ENCODE results near the gene SLC46A2.

SLC46A2 gene

GRCh38 chr9:112884721-112885120 is 6.0 kb downstream of the SLC46A2 start:
- no peak for DNase-seq

GRCh38 chr9:112884101-112884500 is 6.6 kb downstream of the SLC46A2 start:
- DNase-seq, result no peak

- DNase-seq, result no peak
These were observed 9.3 kb downstream of the SLC46A2 start for GRCh38 chr9:112881331-112881730.

GRCh38 chr9:112880650-112881049 is 10.0 kb downstream of the SLC46A2 start:
- DNase-seq, result no peak

GRCh38 chr9:112878752-112879151 is 11.9 kb downstream of the SLC46A2 start:
- no peak for DNase-seq

GRCh38 chr9:112873773-112874405 is 16.8 kb downstream of the SLC46A2 start:
- no peak for DNase-seq

GRCh38 chr9:112872019-112872418 is 18.7 kb downstream of the SLC46A2 start:
- no peak for DNase-seq

- no peak for DNase-seq
These were observed 20.1 kb downstream of the SLC46A2 start for GRCh38 chr9:112870556-112870955.

GRCh38 chr9:112869917-112870316 is 20.8 kb downstream of the SLC46A2 start:
- no peak for DNase-seq

- DNase-seq, result no peak
These were observed 21.6 kb downstream of the SLC46A2 start for GRCh38 chr9:112869041-112869529.

- no peak for DNase-seq
These were observed 22.2 kb downstream of the SLC46A2 start for GRCh38 chr9:112868461-112868860.

- peak in 1 of 2 donors; percentile 19 for DNase-seq
These were observed 23.2 kb downstream of the SLC46A2 start for GRCh38 chr9:112867275-112867991.

- no peak for DNase-seq
These were observed 23.9 kb downstream of the SLC46A2 start for GRCh38 chr9:112866662-112867274.

GRCh38 chr9:112864982-112865381 is 25.7 kb downstream of the SLC46A2 start:
- no peak for DNase-seq

GRCh38 chr9:112864403-112864802 is 26.3 kb downstream of the SLC46A2 start:
- DNase-seq, result no peak

- no peak for DNase-seq
These were observed 26.9 kb downstream of the SLC46A2 start for GRCh38 chr9:112863746-112864145.

- DNase-seq, result no peak
These were observed 27.5 kb downstream of the SLC46A2 start for GRCh38 chr9:112863214-112863613.

- no peak for DNase-seq
These were observed 28.8 kb downstream of the SLC46A2 start for GRCh38 chr9:112861638-112862555.

- DNase-seq, result no peak
These were observed 29.5 kb downstream of the SLC46A2 start for GRCh38 chr9:112861155-112861554.

- no peak for DNase-seq
These were observed 30.2 kb downstream of the SLC46A2 start for GRCh38 chr9:112860451-112860850.

- no peak for DNase-seq
These were observed 32.0 kb downstream of the SLC46A2 start for GRCh38 chr9:112858625-112859147.

GRCh38 chr9:112858005-112858404 is 32.7 kb downstream of the SLC46A2 start:
- DNase-seq, result no peak

GRCh38 chr9:112856843-112857242 is 33.8 kb downstream of the SLC46A2 start:
- no peak for DNase-seq

Data from stimulated activated CD4-positive, alpha-beta T cell treated with anti-CD3 and anti-CD28 coated beads, Interleukin-2, amount 100 ng/mL, for 24 hours (primary cell).